H1 (cell line): ENCODE results near the gene NCF4. TPM values are rescaled to one million over a fixed set of nuclear protein-coding genes. Genes with fewer than 3 reads are reported as not detected.
A peak's percentile ranks its signal among the peaks of the same experiment; 100 is the strongest.

Experiments used
- CTCF ChIA-PET: fragments of 300-600 bp; sonication (Branson Sonifier 250); formaldehyde crosslinking; loops from one replicate; lab custom pipeline; 2021; ENCODE audit not compliant: partially characterized antibody; lab: Charles Lee
- POLR2A ChIA-PET: fragments of 300-600 bp; sonication (Branson Sonifier 250); formaldehyde crosslinking; loops from one replicate; lab custom pipeline; 2021; ENCODE audit warnings: inconsistent platforms; ENCODE audit not compliant: partially characterized antibody; lab: Charles Lee
- DNase-seq, 2 experiments: peaks; one replicate each; pipeline versions ENCODE4 v3.0.0 to v3.0.0-alpha.2; 2010 to 2022; ENCODE audit warnings: low spot score in 2 of 2, low read depth in 1 of 2, mixed read lengths in 1 of 2
- FAIRE-seq: peaks from 2 replicates; lab custom pipeline; 2011; peaks lifted over from hg19 to GRCh38; lab: Jason Lieb, UNC
- H2AFZ ChIP-seq: 2 replicates; pipeline ENCODE4 v1.8.1; 2012; ENCODE audit warnings: low read length, inconsistent platforms
- H2AK5ac ChIP-seq: 2 replicates; pipeline ENCODE4 v1.6.1; 2013; ENCODE audit warnings: low read depth, low read length
- H2BK120ac ChIP-seq: replicated peaks from 2 replicates; pipeline ENCODE3; 2013; ENCODE audit warnings: low read depth, low read length, inconsistent platforms
- H2BK12ac ChIP-seq: 2 replicates; pipeline ENCODE4 v1.6.1; 2013; ENCODE audit warnings: low read depth, low read length
- H2BK15ac ChIP-seq: 2 replicates; pipeline ENCODE4 v1.6.1; 2013; ENCODE audit warnings: low read length
- H2BK20ac ChIP-seq: 2 replicates; pipeline ENCODE4 v1.6.1; 2013; ENCODE audit warnings: low read length
- H2BK5ac ChIP-seq: 2 replicates; pipeline ENCODE4 v1.6.1; 2013; ENCODE audit warnings: low read depth, low read length
- H3K14ac ChIP-seq: 2 replicates; pipeline ENCODE4 v1.6.1; 2013; ENCODE audit warnings: inconsistent platforms; ENCODE audit not compliant: insufficient read length
- H3K18ac ChIP-seq: 2 replicates; pipeline ENCODE4 v1.6.1; 2013; ENCODE audit warnings: low read length; ENCODE audit errors: extremely low read depth
- H3K23ac ChIP-seq: 2 replicates; pipeline ENCODE4 v1.6.1; 2013; ENCODE audit warnings: inconsistent platforms; ENCODE audit not compliant: insufficient read length
- H3K23me2 ChIP-seq: 2 replicates; pipeline ENCODE4 v1.6.1; 2013; ENCODE audit warnings: low read depth, low read length
- H3K27ac ChIP-seq: 2 replicates; pipeline ENCODE4 v1.6.1; 2011; ENCODE audit warnings: low read depth, low read length, inconsistent platforms
- H3K27me3 ChIP-seq, 4 experiments: replicated peaks in 1 of 4; 1 replicate in 1 of 4; 2 replicates in 3 of 4; pipeline versions ENCODE4 v1.6.1 to v1.8.1; 2011 to 2013; ENCODE audit warnings: low read length in 3 of 4, mild to moderate bottlenecking in 3 of 4, inconsistent platforms in 2 of 4, mixed read lengths in 2 of 4, moderate library complexity in 1 of 4; ENCODE audit not compliant: control insufficient read depth in 3 of 4, insufficient read depth in 3 of 4; ENCODE audit errors: extremely low read depth in 1 of 4
- H3K36me3 ChIP-seq, 4 experiments: 2 replicates each; pipeline versions ENCODE4 v1.6.1 to v1.8.1; 2011 to 2013; ENCODE audit warnings: mild to moderate bottlenecking in 4 of 4, low read length in 3 of 4, moderate library complexity in 2 of 4, control low read depth in 1 of 4, inconsistent platforms in 1 of 4; ENCODE audit not compliant: insufficient read depth in 4 of 4, control insufficient read depth in 2 of 4
- H3K4ac ChIP-seq: replicated peaks from 2 replicates; pipeline ENCODE3; 2013; ENCODE audit warnings: low read length, low read depth, mixed read lengths, inconsistent platforms; ENCODE audit not compliant: insufficient read length
- H3K4me1 ChIP-seq, 4 experiments: replicated peaks in 1 of 4; 1 replicate in 1 of 4; 2 replicates in 3 of 4; pipeline versions ENCODE4 v1.6.1 to v1.8.1; 2011 to 2013; ENCODE audit warnings: low read length in 3 of 4, inconsistent platforms in 2 of 4, mixed read lengths in 1 of 4; ENCODE audit not compliant: insufficient read depth in 4 of 4, control insufficient read depth in 3 of 4
- H3K4me2 ChIP-seq, 2 experiments: 2 replicates each; pipeline versions ENCODE4 v1.6.1 to v1.8.1; 2011 to 2013; ENCODE audit warnings: low read depth in 2 of 2, low read length in 2 of 2, control low read depth in 1 of 2, inconsistent platforms in 1 of 2, mild to moderate bottlenecking in 1 of 2; ENCODE audit not compliant: insufficient read depth in 1 of 2
- H3K4me3 ChIP-seq, 4 experiments: fragments of 200-600, 300-600 bp in 1 of 4; sonication (generic), shearing (Covaris generic), sonication (Bioruptor Twin) in 1 of 4; 2 replicates each; pipeline versions ENCODE4 v1.5.1 to v1.8.1; 2011 to 2016; ENCODE audit warnings: low read length in 4 of 4, low read depth in 3 of 4, control low read depth in 2 of 4, inconsistent platforms in 2 of 4, mild to moderate bottlenecking in 2 of 4, mixed read lengths in 1 of 4, moderate library complexity in 1 of 4; ENCODE audit not compliant: insufficient read depth in 2 of 4; ENCODE audit errors: extremely low read depth in 1 of 4
- H3K56ac ChIP-seq: replicated peaks from 2 replicates; pipeline ENCODE3; 2013; ENCODE audit warnings: low read depth, mild to moderate bottlenecking, mixed read lengths, low read length, inconsistent platforms; ENCODE audit not compliant: insufficient read length
- H3K79me1 ChIP-seq: 2 replicates; pipeline ENCODE4 v1.6.1; 2013; ENCODE audit warnings: low read depth, low read length, control low read depth
- H3K79me2 ChIP-seq, 2 experiments: 2 replicates each; pipeline versions ENCODE4 v1.6.1 to v1.8.1; 2012 to 2013; ENCODE audit warnings: low read length in 2 of 2, mild to moderate bottlenecking in 2 of 2, inconsistent platforms in 1 of 2; ENCODE audit not compliant: insufficient read depth in 2 of 2, control insufficient read depth in 1 of 2
- H3K9ac ChIP-seq, 4 experiments: replicated peaks in 1 of 4; 1 replicate in 1 of 4; 2 replicates in 3 of 4; pipeline versions ENCODE4 v1.6.1 to v1.8.1; 2011 to 2013; ENCODE audit warnings: low read depth in 3 of 4, low read length in 3 of 4, control low read depth in 2 of 4, mild to moderate bottlenecking in 2 of 4, moderate library complexity in 2 of 4, inconsistent platforms in 1 of 4; ENCODE audit errors: extremely low read depth in 1 of 4
- H3K9me3 ChIP-seq, 2 experiments: 2 replicates each; pipeline versions ENCODE4 v1.6.1 to v1.8.1; 2012 to 2013; ENCODE audit warnings: mild to moderate bottlenecking in 2 of 2, moderate library complexity in 2 of 2, control low read depth in 1 of 2, inconsistent platforms in 1 of 2, low read depth in 1 of 2, low read length in 1 of 2, mixed read lengths in 1 of 2; ENCODE audit not compliant: insufficient read depth in 2 of 2
- H4K20me1 ChIP-seq, 2 experiments: replicated peaks in 1 of 2; 2 replicates each; pipeline versions ENCODE3 to v1.8.1; 2011 to 2013; ENCODE audit warnings: inconsistent platforms in 2 of 2, low read length in 2 of 2, mild to moderate bottlenecking in 1 of 2; ENCODE audit not compliant: insufficient read depth in 2 of 2, control insufficient read depth in 1 of 2
- H4K5ac ChIP-seq: 2 replicates; pipeline ENCODE4 v1.6.1; 2013; ENCODE audit warnings: low read length, low read depth, mixed read lengths, inconsistent platforms; ENCODE audit not compliant: insufficient read length
- H4K8ac ChIP-seq: 2 replicates; pipeline ENCODE4 v1.8.0; 2013; ENCODE audit warnings: mild to moderate bottlenecking, moderate library complexity, low read length, inconsistent platforms; ENCODE audit not compliant: insufficient read depth; ENCODE audit errors: extremely low read depth
- H4K91ac ChIP-seq: replicated peaks from 2 replicates; pipeline ENCODE3; 2013; ENCODE audit warnings: low read length, mixed read lengths, inconsistent platforms; ENCODE audit not compliant: insufficient read length
- EP300 ChIP-seq, 2 experiments: IDR thresholded peaks; 1 replicate in 1 of 2; 2 replicates in 1 of 2; pipeline ENCODE4 v1.6.1; 2011 to 2012; ENCODE audit warnings: low read depth in 2 of 2, low read length in 2 of 2, mild to moderate bottlenecking in 2 of 2, borderline replicate concordance in 1 of 2, inconsistent platforms in 1 of 2, moderate library complexity in 1 of 2
- MAX ChIP-seq: IDR thresholded peaks from 2 replicates; pipeline ENCODE4 v1.6.1; 2012; ENCODE audit warnings: inconsistent platforms
- NANOG ChIP-seq: IDR thresholded peaks from 2 replicates; pipeline ENCODE4 v1.6.1; 2011; ENCODE audit warnings: low read length, low read depth, mild to moderate bottlenecking, inconsistent platforms; ENCODE audit not compliant: insufficient read depth, poor library complexity, severe bottlenecking
- RBBP5 ChIP-seq: IDR thresholded peaks from 2 replicates; pipeline ENCODE4 v1.7.1; 2012; ENCODE audit warnings: low read depth, mild to moderate bottlenecking, inconsistent platforms, low read length, moderate library complexity, borderline replicate concordance
- RNF2 ChIP-seq: fragments of 200-900, 300-1000 bp; sonication (generic); IDR thresholded peaks from 2 replicates; pipeline ENCODE4 v1.7.1; 2016; ENCODE audit warnings: borderline replicate concordance, low read depth, mild to moderate bottlenecking, antibody characterized with exemption, low read length; ENCODE audit not compliant: poor library complexity, severe bottlenecking; ENCODE audit errors: missing control alignments
- TCF12 ChIP-seq: IDR thresholded peaks from 2 replicates; pipeline ENCODE4 v1.6.1; 2011; ENCODE audit warnings: low read depth, mild to moderate bottlenecking, low read length
- YY1 ChIP-seq: IDR thresholded peaks from 2 replicates; pipeline ENCODE4 v1.6.1; 2011; ENCODE audit warnings: low read depth, mild to moderate bottlenecking, low read length
- ZNF274 ChIP-seq: IDR thresholded peaks from 2 replicates; pipeline ENCODE4 v1.7.0; 2012; ENCODE audit warnings: low read length, borderline replicate concordance; ENCODE audit errors: extremely low read depth
- WGBS, 2 experiments: shearing (Covaris generic) in 1 of 2; methylation state at CpG; one replicate each; pipeline versions ENCODE4 v1.1.6 to v1.1.7; 2013 to 2015; ENCODE audit warnings: low lambda C conversion rate in 2 of 2, mixed read lengths in 2 of 2, inconsistent platforms in 1 of 2, low coverage in 1 of 2, missing lambda C conversion rate in 1 of 2; ENCODE audit not compliant: insufficient replicate concordance in 2 of 2, insufficient coverage in 1 of 2, insufficient read length in 1 of 2; ENCODE audit errors: extremely low coverage in 1 of 2, missing lambda C conversion rate in 1 of 2; 5-methylcytosine and 5-hydroxymethylcytosine counted together
- polyA plus RNA-seq, 7 experiments: library from polyadenylated mRNA; depleted of rRNA in 3 of 7; stranded (reverse) in 5 of 7; unstranded in 2 of 7; fragments of >200 nt in 5 of 7; fragments of 200-250 nt in 2 of 7; gene quantifications; 1 replicate in 5 of 7; 2 replicates in 1 of 7; 4 replicates in 1 of 7; pipeline versions ENCODE4 v1.2.1 to v1.2.3, GENCODE V29; 2011 to 2013; ENCODE audit warnings: missing spikeins in 2 of 7, mixed read lengths in 2 of 7
- total RNA-seq: library from RNA; stranded (reverse); fragmentation: NEBNext Ultra II Directional; extraction: Animal tissue kit (Norgen Biotek cat#: 25700); gene quantifications from 2 replicates; pipeline ENCODE4 v1.2.1, GENCODE V29; 2021
- TF ChIP-seq, protein P1 (sequence below): IDR thresholded peaks from 2 replicates; pipeline ENCODE4 v1.6.1; 2012; ENCODE audit warnings: low read length, inconsistent platforms

The NCF4 gene
- total and polyA plus RNA-seq, 2 of the 8 experiments (the other 6 are each of a cell fraction or from before 2014, with no cell fraction given), result 0.20 TPM; not detected in 1

- H4K8ac ChIP-seq, result no peak overlapping the region
- peak overlapping the region; percentile 98 for H2BK20ac ChIP-seq
- peaks cover 6 to 11% of the 10 kb centered on the region in 2 experiments; a peak in 3 of 4 replicates for H3K9me3 ChIP-seq
- H3K27ac ChIP-seq, result peak overlapping the region; percentile 47; the same call in 1 of the 2 replicates
- peak overlapping the region in 3 of 4 experiments; percentile 5 to 23 (median 20); a peak in 4 of 8 replicates for H3K4me3 ChIP-seq
- peak overlapping the region; percentile 99 for H2BK12ac ChIP-seq
- DNase-seq (peak; percentile 64 to 68), FAIRE-seq (peak; percentile 96)
- H3K4ac ChIP-seq, result no peak overlapping the region
- peak overlapping the region; percentile 45 to 62 for H3K4me2 ChIP-seq
- 11% methylated on average over 4 of the region's 4 CpGs; no CpG with 5 or more reads in 1 of the 2 experiments for WGBS, 2 experiments
- no peak overlapping the region for H2BK120ac ChIP-seq
- H3K4me1 ChIP-seq, result peaks cover 11 to 17% (median 13%) of the 10 kb centered on the region in 4 experiments
- H2AFZ ChIP-seq, result no peak overlapping the region
- peak overlapping the region; percentile 97; the same call in 1 of the 2 replicates for H2BK15ac ChIP-seq
- no peaks in the 10 kb centered on the region for H4K20me1 ChIP-seq
- ChIA-PET POLR2A (interaction anchor here (5.4 kb wide), 1 partner anchor 11 kb away, joined by 28 read pairs; the partner anchor contains the start of gene CSF2RB), CTCF (interaction anchor here (0.7 to 2.5 kb wide), 6 partner anchors 11 to 81 kb away, joined by 3 to 7 read pairs (median 4); no protein-coding TSS in a partner anchor)
- no peak overlapping the region for H3K14ac ChIP-seq
- H4K91ac ChIP-seq, result peak overlapping the region; percentile 56
- H3K56ac ChIP-seq, result no peak overlapping the region
- no peaks in the 10 kb centered on the region for H3K36me3 ChIP-seq
- H4K5ac ChIP-seq, result no peak overlapping the region
- H3K18ac ChIP-seq, result peak overlapping the region; percentile 90
- H3K79me2 ChIP-seq, result no peaks in the 10 kb centered on the region
- 0 out of 2 replicates have a peak, but pooled peaks cover 2% of the 10 kb centered on the region for H3K79me1 ChIP-seq
- no peak overlapping the region for H3K23ac ChIP-seq
- peaks cover 0 to 6% (median 2%) of the 10 kb centered on the region in 4 experiments; a peak in 2 of 7 replicates for H3K27me3 ChIP-seq
- no peaks in the 10 kb centered on the region for H3K23me2 ChIP-seq
- peak overlapping the region in 2 of 4 experiments; percentile 25 to 53; a peak in 2 of 7 replicates for H3K9ac ChIP-seq
- peak overlapping the region; percentile 93 for H2BK5ac ChIP-seq
- H2AK5ac ChIP-seq, result peak overlapping the region; percentile 92; the same call in 1 of the 2 replicates
- TF ChIP-seq, protein P1, sequence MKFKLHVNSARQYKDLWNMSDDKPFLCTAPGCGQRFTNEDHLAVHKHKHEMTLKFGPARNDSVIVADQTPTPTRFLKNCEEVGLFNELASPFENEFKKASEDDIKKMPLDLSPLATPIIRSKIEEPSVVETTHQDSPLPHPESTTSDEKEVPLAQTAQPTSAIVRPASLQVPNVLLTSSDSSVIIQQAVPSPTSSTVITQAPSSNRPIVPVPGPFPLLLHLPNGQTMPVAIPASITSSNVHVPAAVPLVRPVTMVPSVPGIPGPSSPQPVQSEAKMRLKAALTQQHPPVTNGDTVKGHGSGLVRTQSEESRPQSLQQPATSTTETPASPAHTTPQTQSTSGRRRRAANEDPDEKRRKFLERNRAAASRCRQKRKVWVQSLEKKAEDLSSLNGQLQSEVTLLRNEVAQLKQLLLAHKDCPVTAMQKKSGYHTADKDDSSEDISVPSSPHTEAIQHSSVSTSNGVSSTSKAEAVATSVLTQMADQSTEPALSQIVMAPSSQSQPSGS, result 0 out of 2 replicates have a peak, but pooled peaks have one; percentile 37
- TF ChIP-seq NANOG, result peak; percentile 95
- no peak for TF ChIP-seq ZNF274
- 0 out of 2 replicates have a peak, but pooled peaks have one; percentile 45 for TF ChIP-seq YY1
- peak; percentile 45; the same call in 1 of the 2 replicates for TF ChIP-seq RBBP5
- TF ChIP-seq MAX, result peak; percentile 30; the same call in 1 of the 2 replicates
- peak in 1 of 2 experiments; percentile 83; a peak in 1 of 3 replicates for TF ChIP-seq EP300 (IDR thresholded peaks at IDR 0.05; ENCODE audit: borderline replicate concordance in 1 of 2, low read depth in 2 of 2, low read length in 2 of 2)
- no peak for TF ChIP-seq RNF2
- TF ChIP-seq TCF12, result peak; percentile 87; the same call in 1 of the 2 replicates
Observed at GRCh38 chr22:36900880-36901279, 40.1 kb downstream of the NCF4 start.
